A673 (cell line): Measurements from ENCODE around the gene CATSPERD.
"Not testable (repeated sequence)": the region's sequence is repeated elsewhere in the genome, so short reads cannot be mapped to it uniquely, and the experiment has no call there.

Experiments
- CTCF ChIP-seq: fragments of 300-800, 200-600 bp; sonication (generic); conservative IDR thresholded peaks from 2 replicates; pipeline ENCODE4 v1.5.1; 2017; ENCODE audit warnings: low read depth, mild to moderate bottlenecking, antibody characterized with exemption, low read length, moderate library complexity, mixed read lengths
- EZH2 ChIP-seq: fragments of 200-600 bp; sonication (generic); IDR thresholded peaks from 2 replicates; pipeline ENCODE4 v1.6.1; 2017; ENCODE audit warnings: borderline replicate concordance, low read depth, mild to moderate bottlenecking, mixed read lengths, antibody characterized with exemption, low read length; ENCODE audit not compliant: poor library complexity, severe bottlenecking

- TF ChIP-seq CTCF, EZH2: not testable (repeated sequence)
Observed at GRCh38 chr19:5780916-5781315, 60.5 kb downstream of the CATSPERD start.
